CD4-positive, CD25-positive, alpha-beta regulatory T cell (primary cell): ENCODE data around the gene ANKRD31. TPM values are rescaled to one million over a fixed set of nuclear protein-coding genes. Genes with fewer than 3 reads are reported as not detected.
"Not testable (repeated sequence)": the region's sequence is repeated elsewhere in the genome, so short reads cannot be mapped to it uniquely, and the experiment has no call there.

ENCODE experiments used
- ATAC-seq, 2 donors: fragments of 150-1000 bp; cut with Tn5 transposase; one replicate each; pipeline ENCODE4 v1.10.0; 2021; ENCODE audit warnings: low read depth in 2 of 2, moderate number of reproducible peaks in 2 of 2, moderate library complexity in 1 of 2
- DNase-seq, 3 donors: peaks; one replicate each; pipeline versions ENCODE4 v3.0.0 to v3.0.0-alpha.2; 2012 to 2022; ENCODE audit warnings: mixed read lengths in 1 of 3
- H3K27ac ChIP-seq: one replicate; pipeline ENCODE4 v1.7.0; 2013; ENCODE audit warnings: mild to moderate bottlenecking, low read length; ENCODE audit not compliant: insufficient read depth, poor library complexity, severe bottlenecking
- H3K27me3 ChIP-seq: one replicate; pipeline ENCODE4 v1.7.0; 2013; ENCODE audit warnings: low read length; ENCODE audit not compliant: control insufficient read depth, insufficient read depth
- H3K36me3 ChIP-seq: one replicate; pipeline ENCODE4 v1.7.0; 2013; ENCODE audit warnings: mild to moderate bottlenecking, low read length, moderate library complexity; ENCODE audit not compliant: control insufficient read depth, insufficient read depth
- H3K4me1 ChIP-seq: 2 replicates; pipeline ENCODE4 v1.7.0; 2013; ENCODE audit warnings: mild to moderate bottlenecking, low read length; ENCODE audit not compliant: insufficient read depth, control insufficient read depth, poor library complexity, severe bottlenecking
- H3K4me3 ChIP-seq: one replicate; pipeline ENCODE4 v1.7.0; 2013; ENCODE audit warnings: low read depth, mild to moderate bottlenecking, low read length, moderate library complexity
- H3K9me3 ChIP-seq, 2 experiments: 1 replicate in 1 of 2; 2 replicates in 1 of 2; pipeline ENCODE4 v1.7.0; 2013; ENCODE audit warnings: low read length in 2 of 2, mild to moderate bottlenecking in 1 of 2, moderate library complexity in 1 of 2; ENCODE audit not compliant: control insufficient read depth in 2 of 2
- H3K27ac Mint-ChIP-seq, 3 donors: one replicate each; pipeline ENCODE4 v1.8.0; 2020 to 2022; ENCODE audit warnings: mild to moderate bottlenecking in 3 of 3, mixed read lengths in 3 of 3, moderate library complexity in 2 of 3
- H3K27me3 Mint-ChIP-seq: one replicate; pipeline ENCODE4 v1.8.0; 2022; ENCODE audit warnings: mild to moderate bottlenecking, mixed read lengths
- H3K36me3 Mint-ChIP-seq: one replicate; pipeline ENCODE4 v1.8.0; 2020; ENCODE audit warnings: mixed read lengths
- H3K4me1 Mint-ChIP-seq, 4 donors: one replicate each; pipeline ENCODE4 v1.8.0; 2020 to 2022; ENCODE audit warnings: mixed read lengths in 4 of 4, mild to moderate bottlenecking in 1 of 4
- H3K4me3 Mint-ChIP-seq, 4 donors: one replicate each; pipeline ENCODE4 v1.8.0; 2020 to 2022; ENCODE audit warnings: mild to moderate bottlenecking in 4 of 4, mixed read lengths in 4 of 4, moderate library complexity in 3 of 4
- H3K9me3 Mint-ChIP-seq, 7 donors: one replicate each; pipeline ENCODE4 v1.8.0; 2020 to 2022; ENCODE audit warnings: mixed read lengths in 7 of 7, mild to moderate bottlenecking in 3 of 7, moderate library complexity in 2 of 7
- polyA plus RNA-seq, 4 donors: library from polyadenylated mRNA; unstranded; fragments of 300-500 nt; fragmentation: Illumina TruSeq; gene quantifications; one replicate each; pipeline ENCODE4 v1.2.3, GENCODE V29; 2021
- total RNA-seq: library from RNA; stranded (reverse); gene quantifications from one replicate; pipeline ENCODE4 v1.2.3, GENCODE V29; 2022

The ANKRD31 gene
- total and polyA plus RNA-seq, 5 donors from 2014 or later, result 0.48 to 0.65 (median 0.51) TPM

DNA sequence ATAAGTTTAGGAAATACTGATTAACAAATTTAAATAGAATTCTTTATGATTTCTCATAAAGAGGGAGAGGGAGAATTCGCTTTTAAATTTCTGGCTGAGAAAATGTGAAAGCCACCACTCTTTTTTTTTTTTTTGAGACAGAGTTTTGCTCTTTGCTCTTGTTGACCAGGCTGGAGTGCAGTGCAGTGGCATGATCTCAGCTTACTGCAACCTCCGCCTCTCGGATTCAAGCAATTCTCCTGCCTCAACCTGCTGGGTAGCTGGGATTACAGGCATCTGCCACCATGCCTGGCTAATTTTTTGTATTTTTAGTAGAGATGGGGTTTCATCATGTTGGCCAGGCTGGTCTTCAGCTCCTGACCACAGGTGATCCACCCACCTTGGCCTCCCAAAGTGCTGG, 157.3 kb downstream of the ANKRD31 start:
- H3K27me3 ChIP-seq, H3K36me3 ChIP-seq, DNase-seq, H3K27ac Mint-ChIP-seq, H3K4me3 Mint-ChIP-seq, H3K27me3 Mint-ChIP-seq, ATAC-seq, H3K36me3 Mint-ChIP-seq, H3K9me3 Mint-ChIP-seq, H3K27ac ChIP-seq, H3K9me3 ChIP-seq, H3K4me3 ChIP-seq: not testable (repeated sequence)
- H3K4me1 Mint-ChIP-seq, result peaks cover 29 to 62% (median 36%) of the 10 kb centered on the region in 4 donors
- peaks cover 39% of the 10 kb centered on the region for H3K4me1 ChIP-seq

GRCh38 chr5:75078027-75078426, 158.7 kb downstream of the ANKRD31 start:
- Mint-ChIP-seq H3K4me1 (peaks cover 32 to 75% (median 39%) of the 10 kb centered on the region in 4 donors), H3K27me3 (no peaks in the 10 kb centered on the region), H3K36me3 (no peaks in the 10 kb centered on the region), H3K4me3 (peak overlapping the region; percentile 52 to 83 (median 63)), H3K9me3 (no peaks in the 10 kb centered on the region), H3K27ac (peak overlapping the region in 1 of 3 donors; percentile 89)
- ATAC-seq (peak; percentile 93 to 95), DNase-seq (peak; percentile 26 to 85 (median 73))
- Histone ChIP-seq H3K4me1 (peaks cover 39% of the 10 kb centered on the region), H3K27me3 (no peaks in the 10 kb centered on the region), H3K4me3 (peak overlapping the region; percentile 61), H3K9me3 (no peaks in the 10 kb centered on the region), H3K27ac (peak overlapping the region; percentile 39), H3K36me3 (no peaks in the 10 kb centered on the region)

DNA sequence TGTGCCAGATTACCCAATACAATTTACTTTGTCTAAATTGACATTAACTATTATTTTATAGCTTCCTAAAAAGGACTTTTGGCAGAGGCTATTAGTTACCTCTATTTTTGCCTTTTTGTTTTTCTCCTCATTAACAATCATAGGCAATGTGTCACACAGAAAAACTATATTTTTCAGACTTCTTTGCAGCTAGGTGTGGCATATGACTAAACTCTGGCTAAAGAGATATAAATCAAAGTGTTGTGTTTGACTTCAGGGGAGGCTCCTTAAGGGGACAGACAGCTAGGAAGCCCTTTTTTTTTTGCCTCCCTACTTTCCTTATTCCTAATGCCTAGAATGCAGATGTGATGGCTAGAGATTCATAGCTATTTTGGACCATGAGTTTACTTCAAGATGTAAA, 164.6 kb downstream of the ANKRD31 start:
- Mint-ChIP-seq H3K4me3 (no peak overlapping the region), H3K36me3 (no peaks in the 10 kb centered on the region), H3K27ac (no peak overlapping the region), H3K27me3 (no peaks in the 10 kb centered on the region), H3K9me3 (no peaks in the 10 kb centered on the region), H3K4me1 (peaks cover 11 to 44% (median 26%) of the 10 kb centered on the region in 4 donors)
- Histone ChIP-seq H3K27ac (no peak overlapping the region), H3K36me3 (no peaks in the 10 kb centered on the region), H3K9me3 (no peaks in the 10 kb centered on the region), H3K4me1 (peaks cover 14% of the 10 kb centered on the region), H3K27me3 (no peaks in the 10 kb centered on the region), H3K4me3 (no peak overlapping the region)
- DNase-seq (no peak), ATAC-seq (no peak)

GRCh38 chr5:75071100-75071499, 165.6 kb downstream of the ANKRD31 start:
- no peak for ATAC-seq
- DNase-seq, result no peak
- Mint-ChIP-seq H3K27me3 (no peaks in the 10 kb centered on the region), H3K4me3 (no peak overlapping the region), H3K4me1 (peaks cover 6 to 45% (median 24%) of the 10 kb centered on the region in 4 donors), H3K27ac (no peak overlapping the region), H3K9me3 (no peaks in the 10 kb centered on the region), H3K36me3 (no peaks in the 10 kb centered on the region)
- peaks cover 8% of the 10 kb centered on the region for H3K4me1 ChIP-seq
- H3K27ac ChIP-seq, result no peak overlapping the region
- H3K36me3 ChIP-seq, result no peaks in the 10 kb centered on the region
- no peaks in the 10 kb centered on the region for H3K9me3 ChIP-seq
- H3K4me3 ChIP-seq, result no peak overlapping the region
- H3K27me3 ChIP-seq, result no peaks in the 10 kb centered on the region

DNA sequence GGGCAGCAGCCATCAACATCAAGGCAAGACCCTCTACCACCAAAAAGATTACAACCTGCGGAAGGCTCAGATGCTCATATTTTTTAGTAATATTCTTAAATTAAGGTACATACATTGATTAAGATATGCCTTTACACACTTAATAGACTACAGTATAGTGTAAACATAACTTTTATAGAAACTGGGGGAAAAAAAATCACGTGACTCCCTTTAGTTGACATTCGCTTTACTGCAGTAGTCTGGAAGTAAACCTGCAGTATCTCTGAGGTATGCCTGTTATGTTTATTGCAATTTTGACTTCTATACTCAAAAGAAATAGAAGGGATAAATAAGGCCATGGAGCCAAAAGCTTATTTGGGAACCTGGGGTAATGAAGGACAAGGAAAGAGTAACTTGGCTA, 169.2 kb downstream of the ANKRD31 start:
- DNase-seq (no peak), ATAC-seq (no peak)
- no peak overlapping the region for H3K27ac ChIP-seq
- Mint-ChIP-seq H3K27ac (peak overlapping the region in 1 of 3 donors; percentile 96), H3K27me3 (no peaks in the 10 kb centered on the region), H3K36me3 (no peaks in the 10 kb centered on the region), H3K4me1 (peaks cover 10 to 41% (median 21%) of the 10 kb centered on the region in 4 donors), H3K4me3 (no peak overlapping the region), H3K9me3 (no peaks in the 10 kb centered on the region)
- no peaks in the 10 kb centered on the region for H3K27me3 ChIP-seq
- no peaks in the 10 kb centered on the region for H3K36me3 ChIP-seq
- no peak overlapping the region for H3K4me3 ChIP-seq
- peaks cover 10% of the 10 kb centered on the region for H3K4me1 ChIP-seq
- H3K9me3 ChIP-seq, result no peaks in the 10 kb centered on the region

- no peaks in the 10 kb centered on the region for H3K36me3 Mint-ChIP-seq
- ATAC-seq (no peak), DNase-seq (no peak)
- Histone ChIP-seq H3K36me3 (no peaks in the 10 kb centered on the region), H3K27me3 (no peaks in the 10 kb centered on the region), H3K4me3 (no peak overlapping the region), H3K27ac (no peak overlapping the region), H3K4me1 (peaks cover 28% of the 10 kb centered on the region), H3K9me3 (no peaks in the 10 kb centered on the region)
- peak overlapping the region; percentile 50 to 97 (median 92) for H3K27ac Mint-ChIP-seq
- peaks cover 0 to 1% (median 0%) of the 10 kb centered on the region in 7 donors for H3K9me3 Mint-ChIP-seq
- peak overlapping the region in 3 of 4 donors; percentile 4 to 60 (median 22) for H3K4me3 Mint-ChIP-seq
- H3K27me3 Mint-ChIP-seq, result no peaks in the 10 kb centered on the region
- peaks cover 23 to 76% (median 50%) of the 10 kb centered on the region in 4 donors for H3K4me1 Mint-ChIP-seq
These were observed 173.7 kb downstream of the ANKRD31 start for GRCh38 chr5:75062925-75063531.

- Mint-ChIP-seq H3K9me3 (peaks cover 0 to 2% (median 0%) of the 10 kb centered on the region in 7 donors), H3K4me1 (peaks cover 26 to 91% (median 68%) of the 10 kb centered on the region in 4 donors), H3K36me3 (no peaks in the 10 kb centered on the region), H3K4me3 (peak overlapping the region; percentile 39 to 97 (median 76)), H3K27me3 (peaks cover 4% of the 10 kb centered on the region), H3K27ac (peak overlapping the region; percentile 97 to 98 (median 98))
- H3K4me1 ChIP-seq, result peaks cover 58% of the 10 kb centered on the region
- H3K4me3 ChIP-seq, result peak overlapping the region; percentile 54
- peak; percentile 44 to 87 (median 81) for DNase-seq
- ATAC-seq, result peak; percentile 92 to 94
- H3K36me3 ChIP-seq, result no peaks in the 10 kb centered on the region
- H3K9me3 ChIP-seq, result no peaks in the 10 kb centered on the region
- peak overlapping the region; percentile 83 for H3K27ac ChIP-seq
- no peaks in the 10 kb centered on the region for H3K27me3 ChIP-seq
These were observed 176.6 kb downstream of the ANKRD31 start for GRCh38 chr5:75059912-75060545.
